GM18526 (cell line): ENCODE results near the gene GBGT1.

ENCODE experiments used
- POLR2A ChIP-seq: IDR thresholded peaks from 3 replicates; pipeline ENCODE4 v1.6.1; 2011; ENCODE audit not compliant: insufficient read length; ENCODE audit errors: extremely low read depth

GBGT1 gene

DNA sequence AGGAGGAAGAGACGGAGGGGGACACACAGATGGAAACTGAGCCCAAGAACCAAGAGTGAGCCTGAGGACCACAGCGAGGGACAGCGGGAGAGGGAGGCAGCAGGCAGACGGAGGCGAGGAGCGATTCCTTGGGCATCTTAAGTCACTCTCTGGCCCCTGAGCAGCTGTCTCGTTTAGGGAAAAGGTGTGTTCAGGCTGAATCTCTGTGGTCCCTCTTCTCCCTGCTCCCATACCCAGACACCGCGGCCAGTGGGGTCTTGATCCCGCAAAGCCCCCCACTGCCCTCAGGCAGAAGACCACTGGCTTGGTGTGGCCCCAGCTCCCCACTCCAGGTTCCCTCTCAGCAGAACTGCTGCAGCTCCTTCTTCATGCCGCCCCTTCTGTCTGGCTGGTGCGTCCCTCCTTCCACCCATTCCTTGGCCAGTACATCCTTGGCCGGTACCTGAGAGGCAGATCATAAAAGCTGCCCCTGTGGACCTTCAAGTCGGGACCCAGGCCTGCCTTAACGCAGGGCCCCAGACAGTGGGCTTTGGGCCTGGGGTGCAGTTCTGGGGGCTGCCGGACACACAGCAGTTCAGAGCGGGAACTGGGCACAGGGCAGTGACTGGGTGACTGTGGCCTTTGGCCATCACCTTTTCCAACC is 36.9 kb downstream of the GBGT1 start:
- TF ChIP-seq POLR2A = no peak

DNA sequence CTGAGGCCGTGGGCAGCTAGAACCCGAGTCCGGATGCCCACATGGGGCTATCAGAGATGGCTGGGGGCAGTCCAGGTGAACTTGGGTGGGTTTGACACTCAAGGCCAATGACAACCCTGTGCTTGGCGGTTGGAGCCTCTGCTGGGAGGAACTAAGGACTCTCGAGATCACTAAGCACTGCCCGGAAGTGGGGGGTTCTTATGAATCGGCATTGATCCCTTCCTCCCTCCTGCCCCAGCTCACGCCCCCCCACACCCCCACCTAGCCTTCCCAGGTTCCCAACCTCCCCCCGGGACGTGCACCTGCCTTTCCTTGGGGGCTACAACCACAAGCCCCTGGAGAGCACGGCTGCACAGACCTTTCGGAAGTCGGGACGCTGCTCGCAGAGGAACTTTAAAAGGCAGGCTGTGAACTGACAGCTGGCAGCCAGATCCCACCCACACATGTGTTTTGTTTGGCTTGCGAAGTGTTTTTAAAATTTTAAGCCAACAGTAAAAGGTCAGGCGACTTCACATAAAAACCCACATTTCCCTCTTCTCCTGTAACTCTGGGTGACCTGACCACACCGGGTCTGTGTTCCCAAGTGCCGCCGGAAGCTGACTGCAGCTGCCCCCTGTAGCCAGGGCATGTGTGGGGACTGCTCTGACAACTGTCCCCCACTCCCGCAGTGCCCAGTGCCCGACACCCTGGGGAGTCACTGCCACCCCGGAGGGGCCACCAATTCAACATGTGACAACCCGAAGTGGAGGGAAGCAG is 37.6 kb downstream of the GBGT1 start:
- no peak for TF ChIP-seq POLR2A

DNA sequence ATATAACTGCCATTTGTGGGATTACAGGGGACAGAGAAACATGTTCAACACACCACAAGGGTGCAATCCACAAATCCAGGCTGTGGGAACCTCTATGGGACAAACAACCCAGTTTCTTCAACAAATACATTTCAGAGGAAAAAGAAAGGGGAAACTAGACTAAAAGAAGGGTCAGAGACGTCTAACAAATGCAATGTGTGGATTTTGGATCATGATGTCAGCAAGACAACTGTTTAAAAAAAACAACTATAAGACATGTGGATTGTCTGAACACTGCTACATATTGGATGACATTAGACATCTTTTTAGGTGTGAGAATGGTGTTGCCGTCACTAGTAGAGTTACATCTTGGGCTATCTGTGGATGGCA is 38.8 kb downstream of the GBGT1 start:
- TF ChIP-seq POLR2A = no peak

DNA sequence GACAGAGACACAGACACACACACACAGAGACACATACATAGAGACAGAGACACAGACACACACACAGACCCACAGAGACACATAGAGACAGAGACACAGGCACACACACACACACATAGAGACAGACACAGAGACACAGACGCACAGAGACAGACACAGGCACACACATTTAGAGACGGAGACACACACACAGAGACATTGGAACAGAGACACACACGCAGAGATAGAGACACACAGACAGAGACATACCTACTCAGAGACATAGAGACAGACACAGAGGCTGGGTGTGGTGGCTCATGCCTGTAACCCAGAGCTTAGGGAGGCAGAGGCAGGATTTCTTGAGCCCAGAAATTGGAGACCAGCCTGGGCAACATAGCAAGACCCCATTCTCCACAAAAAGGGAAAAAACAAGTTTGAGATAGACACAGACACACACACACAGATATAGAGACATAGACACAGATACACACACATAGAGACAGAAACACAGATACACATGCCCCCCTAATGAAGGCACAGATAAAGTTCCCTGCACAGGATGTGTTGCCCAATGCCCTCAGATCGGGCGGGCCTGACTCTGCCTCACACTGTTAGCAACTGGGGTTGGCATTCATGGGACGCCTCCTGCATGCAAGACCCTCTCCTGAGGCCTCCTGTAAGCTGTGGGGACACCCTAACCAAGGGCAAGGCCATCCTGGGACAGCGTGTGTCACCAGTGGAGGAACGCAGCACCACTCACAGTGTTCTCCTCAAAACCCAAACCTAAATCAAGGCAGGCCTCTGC is 39.4 kb downstream of the GBGT1 start:
- no peak for TF ChIP-seq POLR2A

DNA sequence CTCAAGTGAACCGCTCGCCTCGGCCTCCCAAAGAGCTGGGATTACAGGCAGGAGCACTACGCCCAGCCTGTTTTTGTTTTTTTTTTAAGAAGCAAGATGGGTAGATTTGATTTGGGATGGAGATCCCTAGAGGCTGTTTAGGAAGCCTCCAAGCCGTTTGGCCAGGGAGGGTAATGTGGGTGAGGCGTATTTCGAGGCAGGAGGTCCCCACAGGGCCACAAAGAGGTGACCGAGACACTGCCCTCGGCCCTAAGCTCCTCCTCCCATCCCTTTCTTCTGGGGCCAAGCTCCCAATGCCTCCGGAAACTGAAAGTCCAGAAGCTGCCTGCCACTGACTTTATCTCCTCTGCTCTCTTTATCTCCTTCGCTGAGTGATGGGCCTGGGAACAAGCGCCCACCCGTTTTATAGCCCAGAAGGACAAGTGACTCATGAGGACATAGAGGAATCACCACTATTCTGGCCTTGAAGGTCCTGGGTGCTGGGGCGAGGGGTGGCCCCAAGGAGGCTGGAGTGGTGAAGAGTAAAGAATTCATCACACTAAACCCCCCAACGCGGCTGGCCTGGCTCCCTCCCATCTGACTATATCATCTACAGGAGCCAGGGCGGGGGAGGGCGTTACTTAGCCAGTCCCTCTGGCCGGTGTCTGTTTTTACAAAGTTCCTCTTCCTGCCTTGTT is 40.6 kb downstream of the GBGT1 start:
- no peak for TF ChIP-seq POLR2A

DNA sequence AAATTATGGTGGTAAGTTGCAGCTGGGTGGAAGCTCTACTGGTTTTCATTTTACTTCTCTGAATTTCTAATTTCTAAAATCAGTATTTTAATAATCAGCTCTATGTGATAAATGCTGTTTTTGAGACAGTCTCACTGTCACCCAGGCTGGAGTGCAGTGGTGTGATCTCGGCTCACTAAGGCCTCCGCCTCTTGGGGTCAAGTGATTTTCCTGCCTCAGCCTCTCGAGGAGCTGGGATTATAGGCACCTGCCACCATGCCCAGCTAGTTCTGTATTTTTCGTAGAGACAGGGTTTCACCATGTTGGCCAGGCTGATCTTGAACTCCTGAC is 41.1 kb downstream of the GBGT1 start:
- TF ChIP-seq POLR2A = no peak

DNA sequence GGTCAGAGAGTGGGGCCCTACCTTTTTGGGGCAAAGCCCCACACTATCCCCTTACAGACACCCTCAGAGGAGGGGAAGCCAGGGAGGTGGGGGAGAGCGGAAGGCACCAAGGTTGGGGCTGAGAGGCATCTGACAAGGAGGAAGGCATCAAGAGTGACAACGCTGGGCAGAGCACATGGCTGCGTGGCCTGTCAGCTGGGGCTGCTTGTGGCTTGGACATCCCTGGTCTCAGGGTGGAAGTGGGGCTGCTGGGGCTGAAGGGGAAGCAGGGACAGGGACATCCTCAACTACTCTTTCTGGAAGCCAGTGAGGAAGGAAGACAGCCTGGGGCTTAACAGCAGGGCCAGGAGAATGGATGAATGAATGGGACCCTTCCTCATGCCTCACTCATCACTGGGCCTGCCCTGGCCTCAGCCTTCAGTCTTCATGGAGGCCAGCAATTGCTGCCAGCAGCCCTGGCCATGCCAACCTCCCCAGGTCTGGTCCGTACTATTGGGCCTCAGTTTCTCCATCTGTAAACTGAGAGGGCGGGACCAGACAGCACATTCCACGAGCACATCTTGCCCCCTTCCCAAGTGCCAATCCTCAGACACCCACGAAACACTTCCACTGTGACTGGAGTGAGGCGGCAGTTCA is 41.7 kb downstream of the GBGT1 start:
- TF ChIP-seq POLR2A = no peak

DNA sequence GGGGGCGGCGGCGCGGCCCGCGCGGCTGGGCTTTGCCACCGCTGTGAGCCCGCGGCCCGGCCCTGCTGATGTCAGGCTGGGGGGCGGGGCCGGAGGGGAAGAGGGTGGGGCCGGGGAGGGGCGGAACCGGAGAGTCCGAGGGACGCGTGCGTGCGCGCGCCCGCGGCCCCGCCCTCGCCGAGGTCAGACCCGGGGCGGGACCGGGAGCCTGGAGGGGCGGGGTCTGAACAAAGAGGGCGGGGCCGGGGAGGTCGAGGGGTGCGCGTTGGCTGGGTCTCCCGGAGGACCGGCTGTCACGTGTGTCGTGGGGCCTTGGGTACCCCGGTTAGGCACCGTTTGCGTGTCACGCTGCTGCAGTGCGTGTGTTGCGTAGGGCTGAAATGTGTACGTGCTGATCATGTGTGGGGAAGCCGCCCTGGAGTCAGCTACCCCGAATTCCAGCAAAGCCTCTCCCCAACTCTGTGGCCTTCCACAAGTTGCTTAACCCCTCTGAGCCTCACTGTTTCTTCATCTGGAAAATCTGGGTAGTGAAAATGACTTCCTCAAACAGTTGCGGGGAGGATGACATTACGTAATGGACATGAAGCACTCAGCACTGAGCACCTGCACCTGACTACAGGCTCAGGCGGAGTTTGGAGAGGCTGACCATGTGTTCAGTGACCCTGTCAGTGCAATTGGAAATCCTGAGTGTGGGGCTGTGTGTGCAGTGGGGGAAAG is 42.4 kb downstream of the GBGT1 start, which contains the start of gene RALGDS:
RALGDS (minus strand) TSS at position 43 of the 717 bp plus-strand sequence. CDS start 86 bp downstream, outside the sequence.
- TF ChIP-seq POLR2A = no peak

DNA sequence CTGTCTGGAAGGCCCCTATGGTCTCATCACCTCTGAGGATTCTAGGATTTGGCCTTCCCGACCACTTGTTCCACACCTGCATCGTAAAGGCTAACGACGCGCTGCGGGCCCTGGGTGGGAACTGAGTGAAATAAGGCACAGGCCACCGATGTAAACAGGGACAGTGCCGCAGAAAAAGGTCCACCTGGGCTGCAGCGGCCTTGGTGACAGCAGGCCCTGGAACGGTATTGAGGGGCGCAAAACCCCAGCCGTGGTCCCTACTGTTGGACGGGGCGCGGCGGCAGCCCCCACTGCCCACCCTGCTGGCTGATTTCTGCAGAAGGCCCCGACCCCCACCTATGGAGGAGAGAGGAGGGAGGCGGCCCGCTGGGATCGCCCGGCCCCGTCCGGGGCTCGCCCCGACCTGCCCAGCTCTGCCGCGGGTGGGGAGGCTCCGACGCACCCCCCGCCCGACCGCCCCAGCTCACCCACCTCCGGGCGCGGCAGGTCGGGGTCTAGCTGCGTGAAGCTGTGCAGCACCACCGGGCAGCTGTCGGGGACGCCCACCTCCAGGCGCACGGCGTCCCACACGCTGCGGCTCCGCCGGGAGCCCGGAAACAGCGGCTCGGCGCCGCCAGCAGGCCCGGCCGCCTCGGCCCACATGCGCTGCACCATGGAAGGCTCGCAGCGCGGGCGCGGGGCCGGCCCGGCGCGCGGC is 43.1 kb downstream of the GBGT1 start:
- peak; percentile 30 for TF ChIP-seq POLR2A

DNA sequence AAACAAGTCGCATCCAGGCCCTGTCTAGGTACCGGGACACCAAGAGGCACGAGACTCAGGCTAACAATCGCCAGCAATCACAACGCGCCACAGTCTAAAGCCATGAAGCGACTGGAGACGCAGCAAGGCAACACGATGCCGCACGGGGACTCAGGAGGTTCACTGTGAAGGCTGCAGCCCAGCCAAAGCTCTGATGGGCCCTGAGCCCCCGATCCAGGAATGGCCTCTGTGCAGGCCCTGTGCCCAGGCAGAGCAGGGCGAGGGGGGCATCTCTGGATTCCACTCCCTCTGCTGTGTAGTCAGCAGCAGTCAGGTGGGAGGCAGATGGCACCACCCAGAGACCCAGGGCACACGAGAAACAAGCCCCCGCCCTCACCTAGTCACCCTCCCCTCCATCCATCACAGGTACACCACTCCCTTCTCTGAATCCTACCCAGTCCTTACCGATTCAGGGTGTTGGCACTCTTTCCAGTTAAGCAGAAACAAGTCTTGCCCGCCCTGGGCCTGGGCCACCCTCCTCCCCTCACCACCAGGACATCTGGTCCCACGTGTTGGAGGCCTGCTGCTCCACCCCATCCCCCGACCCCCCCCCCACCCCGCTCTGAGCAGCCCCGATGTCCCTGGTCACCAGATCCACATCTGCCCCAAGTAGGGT is 43.7 kb downstream of the GBGT1 start:
- no peak for TF ChIP-seq POLR2A

DNA sequence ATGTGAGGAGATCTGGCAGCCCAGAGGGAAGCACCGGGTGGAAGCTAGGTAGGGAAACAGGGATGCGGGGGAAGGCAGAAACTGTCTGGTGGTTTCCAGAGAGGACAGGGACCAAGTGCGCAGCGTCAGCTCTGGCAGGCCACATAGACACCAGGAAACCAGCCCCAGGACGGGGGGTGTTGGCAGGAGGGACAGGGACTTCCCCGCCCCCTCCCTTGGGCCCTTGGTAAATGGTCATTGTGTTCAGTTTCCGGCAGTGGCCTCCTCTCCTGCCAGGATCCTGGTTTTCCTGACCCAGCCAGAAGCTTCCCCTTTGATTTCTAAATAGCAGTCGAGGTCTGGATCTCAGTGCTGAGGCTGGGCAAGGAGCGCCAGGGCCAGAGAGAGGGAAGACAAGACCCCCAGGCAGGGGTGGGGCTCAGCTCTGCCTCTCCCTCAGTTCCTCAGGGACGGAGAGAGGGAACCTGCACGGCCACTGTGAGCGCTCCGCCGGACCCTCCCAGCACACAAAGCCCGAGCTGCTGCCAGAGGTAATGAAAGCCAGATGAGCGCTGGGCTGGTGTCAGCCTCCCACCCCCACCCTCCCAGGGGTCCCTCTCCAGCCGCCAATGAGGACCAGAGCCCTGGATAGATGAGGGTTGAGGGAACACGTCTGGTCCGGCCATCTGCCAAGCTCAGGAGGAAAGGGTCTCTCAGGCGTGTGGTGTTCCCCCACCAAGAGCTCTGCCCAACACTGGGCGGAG is 44.4 kb downstream of the GBGT1 start:
- no peak for TF ChIP-seq POLR2A

DNA sequence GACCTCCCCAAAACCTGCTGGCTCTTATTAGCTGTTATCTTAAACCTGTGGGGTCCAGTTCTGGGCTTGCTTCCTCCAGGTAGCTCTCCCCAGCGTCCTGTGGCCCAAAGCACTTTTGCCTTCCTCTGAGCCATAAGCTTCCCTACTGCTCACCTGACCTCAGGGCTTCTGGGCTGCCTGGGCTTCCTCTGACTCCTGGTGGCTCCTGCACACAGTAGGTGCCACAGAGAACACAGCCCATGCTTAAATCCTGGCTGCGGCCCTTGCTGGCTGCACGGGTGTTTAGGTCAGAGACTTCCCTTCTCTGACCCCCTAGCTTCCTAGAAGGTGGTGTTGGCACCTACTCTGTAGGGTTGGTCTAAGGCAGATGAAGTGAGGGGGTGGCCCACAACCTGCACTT is 45.1 kb downstream of the GBGT1 start:
- no peak for TF ChIP-seq POLR2A

DNA sequence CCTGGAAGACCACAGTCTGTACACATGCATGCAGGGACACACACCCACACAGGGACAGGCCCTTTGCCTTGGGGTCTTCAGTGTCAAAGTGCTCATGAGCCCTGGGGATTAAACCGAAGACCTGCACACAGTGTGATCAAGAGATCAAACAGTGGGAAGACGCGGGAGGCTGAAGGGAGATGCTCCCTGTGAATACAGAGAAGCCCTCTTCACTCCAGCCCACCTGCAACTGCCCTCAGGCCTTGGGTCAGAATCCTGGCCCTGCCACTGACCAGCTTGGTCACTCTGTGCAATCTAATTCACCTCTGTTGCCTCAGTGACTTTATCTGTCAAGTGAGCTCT is 45.6 kb downstream of the GBGT1 start:
- no peak for TF ChIP-seq POLR2A
